Body of pancreas (tissue), 4 donors: Measurements from ENCODE around the gene WDFY1.

Experiments
- CTCF ChIP-seq, 7 experiments: fragments of 450-650 bp in 4 of 7; fragments of 200-600 bp in 3 of 7; sonication (generic) in 3 of 7; IDR thresholded peaks; one replicate each; pipeline ENCODE4 v1.5.1; 2016 to 2019; ENCODE audit warnings: antibody characterized with exemption in 7 of 7
- POLR2A ChIP-seq, 3 donors: fragments of 450-650 bp; IDR thresholded peaks; one replicate each; pipeline ENCODE4 v1.6.1; 2016; ENCODE audit warnings: antibody characterized with exemption in 3 of 3, mild to moderate bottlenecking in 2 of 3

GRCh38 chr2:223901311-223901710 lies 43.8 kb downstream of the WDFY1 start:
- no peak for TF ChIP-seq POLR2A (IDR thresholded peaks at IDR 0.05)
- TF ChIP-seq CTCF (IDR thresholded peaks at IDR 0.05): no peak
